Ovary (tissue), 3 donors: ENCODE data around the gene PRKCE.

Experiments
- CTCF ChIP-seq, 3 donors: fragments of 450-650 bp in 2 of 3; fragments of 200-600 bp in 1 of 3; IDR thresholded peaks; one replicate each; pipeline versions ENCODE4 v1.5.1 to v1.8.0; 2016 to 2022; ENCODE audit warnings: antibody characterized with exemption in 3 of 3, mild to moderate bottlenecking in 1 of 3
- EP300 ChIP-seq: sonication (generic); formaldehyde crosslinking; IDR thresholded peaks from one replicate; pipeline ENCODE4 v1.6.1; 2017; ENCODE audit warnings: antibody characterized with exemption
- POLR2A ChIP-seq: fragments of 450-650 bp; IDR thresholded peaks from one replicate; pipeline ENCODE4 v1.6.1; 2017; ENCODE audit warnings: antibody characterized with exemption, mild to moderate bottlenecking, moderate library complexity
- donor health status: DM: no; HTN: no; CAD: no.

- TF ChIP-seq CTCF (IDR thresholded peaks at IDR 0.05) (no peak), POLR2A (no peak), EP300 (no peak)
Measured at GRCh38 chr2:45794134-45794617, 142.7 kb downstream of the PRKCE start.
